GM19351 (cell line): Measurements from ENCODE around the gene BMP7.
"Not testable (repeated sequence)": the region's sequence is repeated elsewhere in the genome, so short reads cannot be mapped to it uniquely, and the experiment has no call there.

ENCODE experiments used
- ATAC-seq: cut with Tn5 transposase; IDR thresholded peaks from one replicate; pipeline ENCODE4 v1.9.1; 2021; ENCODE audit warnings: mild to moderate bottlenecking, moderate library complexity; ENCODE audit not compliant: unreplicated experiment

BMP7 gene

GRCh38 chr20:57288651-57289277, 22.3 kb upstream of the BMP7 start:
- ATAC-seq: no peak

GRCh38 chr20:57287901-57288300, 21.5 kb upstream of the BMP7 start:
- no peak for ATAC-seq

- no peak for ATAC-seq
These were observed 20.8 kb upstream of the BMP7 start for GRCh38 chr20:57287007-57287880.

- no peak for ATAC-seq
These were observed 17.4 kb upstream of the BMP7 start for GRCh38 chr20:57283860-57284259.

GRCh38 chr20:57282670-57283361, 16.4 kb upstream of the BMP7 start:
- no peak for ATAC-seq

- ATAC-seq: peak; percentile 57
These were observed 15.5 kb upstream of the BMP7 start for GRCh38 chr20:57281900-57282299.

- no peak for ATAC-seq
These were observed 13.8 kb upstream of the BMP7 start for GRCh38 chr20:57280221-57280620.

GRCh38 chr20:57279548-57279947, 13.1 kb upstream of the BMP7 start:
- ATAC-seq: not testable (repeated sequence)

GRCh38 chr20:57278457-57278856, 12.0 kb upstream of the BMP7 start:
- no peak for ATAC-seq

- ATAC-seq: no peak
These were observed 11.1 kb upstream of the BMP7 start for GRCh38 chr20:57277398-57278105.

GRCh38 chr20:57276221-57276620, 9.8 kb upstream of the BMP7 start:
- ATAC-seq: no peak

GRCh38 chr20:57275813-57276212, 9.4 kb upstream of the BMP7 start:
- no peak for ATAC-seq

GRCh38 chr20:57275334-57275733, 8.9 kb upstream of the BMP7 start:
- no peak for ATAC-seq

GRCh38 chr20:57274846-57275245, 8.4 kb upstream of the BMP7 start:
- no peak for ATAC-seq

- ATAC-seq: no peak
These were observed 7.9 kb upstream of the BMP7 start for GRCh38 chr20:57274299-57274698.

- no peak for ATAC-seq
These were observed 6.6 kb upstream of the BMP7 start for GRCh38 chr20:57272883-57273535.

- ATAC-seq: no peak
These were observed 4.0 kb upstream of the BMP7 start for GRCh38 chr20:57270204-57270984.

- no peak for ATAC-seq
These were observed 2.9 kb upstream of the BMP7 start for GRCh38 chr20:57269148-57269984.
